Measurements from ENCODE around the gene C1S. TPM values are rescaled to one million over a fixed set of nuclear protein-coding genes. Genes with fewer than 3 reads are reported as not detected.

The C1S gene
- total RNA-seq, 1 donor from 2014 or later: 2.1 TPM

DNA sequence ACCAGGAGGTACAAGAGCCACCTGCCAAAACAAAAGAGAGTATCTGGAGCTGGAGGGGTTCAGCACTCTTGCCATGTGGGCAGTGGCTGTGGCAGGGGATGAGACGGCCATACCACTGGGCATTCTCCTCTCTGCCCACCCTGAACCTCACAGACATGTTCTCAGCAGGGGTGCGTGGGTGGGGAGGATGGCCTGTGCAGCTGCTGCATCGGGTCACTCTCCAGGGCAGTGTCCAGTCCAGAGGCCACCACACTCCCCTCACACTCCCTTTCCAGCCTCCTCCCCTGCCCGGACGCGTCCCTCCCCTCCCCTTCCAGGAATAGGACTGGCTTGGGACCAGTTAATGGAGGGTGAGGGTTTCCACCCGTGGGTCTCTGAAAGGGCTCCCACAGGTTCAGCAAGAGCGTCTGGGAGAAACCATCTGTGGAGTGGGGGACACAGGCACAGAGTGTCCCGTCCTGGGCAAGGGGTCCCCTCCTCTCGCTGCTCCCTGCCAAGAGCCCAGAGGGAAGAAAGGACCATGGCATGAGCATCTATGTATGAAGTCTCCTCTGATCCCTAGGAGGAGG lies 31.2 kb downstream of the C1S start:
- Histone ChIP-seq H3K4me2 (peak overlapping the region; percentile 57), H3K4me3 (no peak overlapping the region), H3K79me2 (ENCODE audit: low read depth) (no peaks in the 10 kb centered on the region), H3K9me3 (ENCODE audit: low read depth) (no peaks in the 10 kb centered on the region), H3K36me3 (no peaks in the 10 kb centered on the region), H3F3A (ENCODE audit: low read depth) (no peaks in the 10 kb centered on the region), H3K27me3 (no peaks in the 10 kb centered on the region), H3K27ac (no peak overlapping the region), H2AFZ (replicated peaks) (peak overlapping the region; percentile 97), H3K9ac (no peak overlapping the region), H3K4me1 (peaks cover 13% of the 10 kb centered on the region), H4K20me1 (ENCODE audit: low read depth) (no peaks in the 10 kb centered on the region)
- H3K4me3 Mint-ChIP-seq: no peak overlapping the region
- TF ChIP-seq EZH2phosphoT487 (IDR thresholded peaks at IDR 0.05) (no peak), EZH2 (IDR thresholded peaks at IDR 0.05) (no peak)
- TF ChIP-seq, protein P1, sequence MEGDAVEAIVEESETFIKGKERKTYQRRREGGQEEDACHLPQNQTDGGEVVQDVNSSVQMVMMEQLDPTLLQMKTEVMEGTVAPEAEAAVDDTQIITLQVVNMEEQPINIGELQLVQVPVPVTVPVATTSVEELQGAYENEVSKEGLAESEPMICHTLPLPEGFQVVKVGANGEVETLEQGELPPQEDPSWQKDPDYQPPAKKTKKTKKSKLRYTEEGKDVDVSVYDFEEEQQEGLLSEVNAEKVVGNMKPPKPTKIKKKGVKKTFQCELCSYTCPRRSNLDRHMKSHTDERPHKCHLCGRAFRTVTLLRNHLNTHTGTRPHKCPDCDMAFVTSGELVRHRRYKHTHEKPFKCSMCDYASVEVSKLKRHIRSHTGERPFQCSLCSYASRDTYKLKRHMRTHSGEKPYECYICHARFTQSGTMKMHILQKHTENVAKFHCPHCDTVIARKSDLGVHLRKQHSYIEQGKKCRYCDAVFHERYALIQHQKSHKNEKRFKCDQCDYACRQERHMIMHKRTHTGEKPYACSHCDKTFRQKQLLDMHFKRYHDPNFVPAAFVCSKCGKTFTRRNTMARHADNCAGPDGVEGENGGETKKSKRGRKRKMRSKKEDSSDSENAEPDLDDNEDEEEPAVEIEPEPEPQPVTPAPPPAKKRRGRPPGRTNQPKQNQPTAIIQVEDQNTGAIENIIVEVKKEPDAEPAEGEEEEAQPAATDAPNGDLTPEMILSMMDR (IDR thresholded peaks at IDR 0.05): no peak
- peaks cover 18% of the 10 kb centered on the region for H3K4me1 Mint-ChIP-seq
- H3K36me3 Mint-ChIP-seq: no peaks in the 10 kb centered on the region
- H3K9me3 Mint-ChIP-seq: no peaks in the 10 kb centered on the region
- peaks cover 2% of the 10 kb centered on the region for H3K27me3 Mint-ChIP-seq (ENCODE audit: insufficient read depth, low read depth)
- DNase-seq (ENCODE audit: low spot score): no peak
- peak overlapping the region; percentile 63 for H3K27ac Mint-ChIP-seq

DNA sequence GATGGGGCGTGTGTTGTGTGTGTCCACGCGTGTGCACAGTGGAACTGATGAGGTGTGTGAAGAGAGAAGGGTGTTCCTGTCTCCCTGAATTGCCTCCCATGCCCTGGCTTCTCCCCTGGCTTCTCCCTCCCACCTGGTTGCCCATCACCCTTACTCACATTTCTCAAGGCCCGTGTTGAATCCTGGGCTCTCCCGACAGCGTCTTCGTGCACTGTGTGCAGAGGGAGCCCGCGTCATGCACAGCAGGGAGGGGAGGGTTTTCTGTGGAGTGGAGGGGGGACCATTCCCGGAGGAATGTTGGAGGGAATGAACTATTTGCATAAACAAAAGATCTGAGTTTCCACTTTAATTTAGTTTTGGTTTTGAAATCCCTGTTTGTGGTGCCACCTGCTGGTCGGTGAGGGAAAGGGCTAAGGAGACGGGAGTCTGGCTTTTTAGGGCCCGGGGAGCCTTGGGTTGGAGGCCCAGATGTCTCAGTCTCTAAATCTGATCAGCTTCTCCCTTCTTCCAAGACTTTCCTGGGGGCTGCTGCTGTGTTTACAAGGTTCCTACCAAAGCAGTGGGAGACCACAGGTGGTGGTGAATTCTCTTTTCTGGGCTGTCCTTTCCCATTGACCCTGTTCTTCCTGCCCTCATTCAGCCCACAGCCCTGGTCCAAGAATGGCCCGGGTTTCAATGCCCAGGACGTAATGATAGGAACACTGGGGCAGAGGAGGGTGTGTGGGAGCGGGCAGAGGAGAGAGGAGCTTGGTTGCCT lies 31.9 kb downstream of the C1S start, which contains the start of gene C1R:
Gene C1R, minus strand, starts transcription at position 217 of the 757 bp plus-strand sequence. Its CDS starts 57 bp downstream, at position 160.
- Mint-ChIP-seq H3K36me3 (no peaks in the 10 kb centered on the region), H3K4me3 (peak within 1 kb of the TSS; percentile 76), H3K27me3 (ENCODE audit: insufficient read depth, low read depth) (no peaks in the 10 kb centered on the region), H3K4me1 (peaks cover 18% of the 10 kb centered on the region), H3K27ac (peak within 1 kb of the TSS; percentile 63), H3K9me3 (no peaks in the 10 kb centered on the region)
- Histone ChIP-seq H3K4me1 (peaks cover 13% of the 10 kb centered on the region), H4K20me1 (ENCODE audit: low read depth) (no peaks in the 10 kb centered on the region), H3K27me3 (no peaks in the 10 kb centered on the region), H3K36me3 (no peaks in the 10 kb centered on the region), H3K27ac (no peak within 1 kb of the TSS), H3K79me2 (ENCODE audit: low read depth) (no peaks in the 10 kb centered on the region), H3K9me3 (ENCODE audit: low read depth) (no peaks in the 10 kb centered on the region), H3F3A (ENCODE audit: low read depth) (no peaks in the 10 kb centered on the region), H2AFZ (replicated peaks) (peak within 1 kb of the TSS; percentile 97), H3K4me3 (no peak within 1 kb of the TSS), H3K9ac (no peak within 1 kb of the TSS), H3K4me2 (peak within 1 kb of the TSS; percentile 57)
- peak; percentile 69 for DNase-seq (ENCODE audit: low spot score)
- TF ChIP-seq EZH2phosphoT487 (IDR thresholded peaks at IDR 0.05): no peak
- TF ChIP-seq, protein P1 (IDR thresholded peaks at IDR 0.05): peak; percentile 88

DNA sequence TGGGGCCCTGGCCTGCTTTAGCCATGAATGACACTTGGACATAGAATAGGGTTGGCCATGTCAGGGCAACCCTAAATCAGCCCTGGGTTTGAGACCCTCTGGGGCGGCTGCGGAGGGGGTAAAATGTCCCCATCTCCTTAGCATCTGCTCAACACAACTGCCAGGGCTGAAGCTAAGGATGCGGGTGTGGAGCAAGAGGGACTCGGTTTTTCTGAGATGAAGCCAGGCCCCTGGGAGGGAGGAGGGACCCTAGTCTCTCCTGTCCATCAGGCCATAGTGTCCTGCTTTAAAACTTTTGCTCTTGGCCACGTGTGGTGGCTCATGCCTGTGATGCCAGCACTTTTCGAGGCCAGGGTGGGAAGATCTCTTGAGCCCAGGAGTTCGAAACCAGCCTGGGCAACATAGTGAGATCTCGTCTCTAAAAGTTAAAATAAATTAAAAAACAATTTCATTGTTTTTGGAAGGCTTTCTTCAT lies 32.5 kb downstream of the C1S start:
- peaks cover 13% of the 10 kb centered on the region for H3K4me1 ChIP-seq
- no peaks in the 10 kb centered on the region for H3K9me3 ChIP-seq (ENCODE audit: low read depth)
- Mint-ChIP-seq H3K9me3 (no peaks in the 10 kb centered on the region), H3K27me3 (ENCODE audit: insufficient read depth, low read depth) (no peaks in the 10 kb centered on the region), H3K36me3 (no peaks in the 10 kb centered on the region), H3K4me1 (peaks cover 18% of the 10 kb centered on the region), H3K27ac (no peak overlapping the region), H3K4me3 (no peak overlapping the region)
- H4K20me1 ChIP-seq (ENCODE audit: low read depth): no peaks in the 10 kb centered on the region
- H2AFZ ChIP-seq (replicated peaks): peak overlapping the region; percentile 97
- H3K9ac ChIP-seq: no peak overlapping the region
- no peak overlapping the region for H3K27ac ChIP-seq
- H3K36me3 ChIP-seq: no peaks in the 10 kb centered on the region
- TF ChIP-seq, protein P1 (IDR thresholded peaks at IDR 0.05): no peak
- TF ChIP-seq EZH2 (IDR thresholded peaks at IDR 0.05) (no peak), EZH2phosphoT487 (IDR thresholded peaks at IDR 0.05) (no peak)
- no peaks in the 10 kb centered on the region for H3F3A ChIP-seq (ENCODE audit: low read depth)
- DNase-seq (ENCODE audit: low spot score): no peak
- H3K4me2 ChIP-seq: no peak overlapping the region
- H3K79me2 ChIP-seq (ENCODE audit: low read depth): no peaks in the 10 kb centered on the region
- no peak overlapping the region for H3K4me3 ChIP-seq
- H3K27me3 ChIP-seq: no peaks in the 10 kb centered on the region

Data from neural progenitor cell (in vitro differentiated cells).